HepG2 (cell line): ENCODE data around the gene IL21R. TPM values are rescaled to one million over a fixed set of nuclear protein-coding genes. Genes with fewer than 3 reads are reported as not detected.

Experiments used
- ATAC-seq: fragments of 200-7000 bp; cut with Tn5 transposase; 3 replicates; pipeline ENCODE4 v1.9.1; 2020; ENCODE audit warnings: mild to moderate bottlenecking, moderate library complexity
- BruUV-seq: library from RNA; stranded (reverse); fragments of 400-500 nt; replicated peaks from 2 replicates; lab custom pipeline; 2021; lab: Mats Ljungman, UMichigan
- CTCF ChIA-PET: fragments of 300-600 bp; formaldehyde crosslinking; extraction: SDS; loops from one replicate; lab custom pipeline; 2021; ENCODE audit warnings: low total read pairs, inconsistent platforms, low intra/inter-chr PET ratio; lab: Yijun Ruan, JAX
- POLR2A ChIA-PET: fragments of 350-600 bp; sonication (Branson Sonifier 250); formaldehyde crosslinking; loops from one replicate; lab custom pipeline; 2020; ENCODE audit warnings: antibody characterized with exemption, inconsistent platforms; lab: Yijun Ruan, JAX
- DNase-seq: peaks from one replicate; pipeline ENCODE4 v3.0.0-alpha.2; 2015; ENCODE audit warnings: low spot score
- FAIRE-seq: peaks from 3 replicates; lab custom pipeline; 2011; peaks lifted over from hg19 to GRCh38; lab: Jason Lieb, UNC
- H2AFZ ChIP-seq: one replicate; pipeline ENCODE4 v1.6.1; 2011; ENCODE audit warnings: low read length, inconsistent platforms
- H3K27ac ChIP-seq: fragments of 300-600 bp; 3 replicates; pipeline ENCODE4 v1.8.0; 2011; ENCODE audit warnings: mixed run types, mild to moderate bottlenecking, mixed read lengths, low read length, inconsistent platforms; ENCODE audit not compliant: insufficient read depth; ENCODE audit errors: extremely low read length
- H3K27me3 ChIP-seq, 2 experiments: fragments of 200-600 bp in 1 of 2; 2 replicates in 1 of 2; 3 replicates in 1 of 2; pipeline versions ENCODE4 v1.6.0 to v1.8.0; 2011; ENCODE audit warnings: low read length in 2 of 2, mild to moderate bottlenecking in 2 of 2, moderate library complexity in 2 of 2, inconsistent platforms in 1 of 2; ENCODE audit not compliant: insufficient read depth in 2 of 2, control insufficient read depth in 1 of 2
- H3K36me3 ChIP-seq, 2 experiments: fragments of 200-600 bp in 1 of 2; replicated peaks in 1 of 2; 2 replicates in 1 of 2; 3 replicates in 1 of 2; pipeline versions ENCODE4 v1.5.1 to v1.8.0; 2011; ENCODE audit warnings: low read length in 2 of 2, inconsistent platforms in 1 of 2; ENCODE audit not compliant: insufficient read depth in 2 of 2, control insufficient read depth in 1 of 2
- H3K4me1 ChIP-seq: 2 replicates; pipeline ENCODE4 v1.5.1; 2012; ENCODE audit warnings: low read length, inconsistent platforms; ENCODE audit not compliant: insufficient read depth
- H3K4me2 ChIP-seq: 2 replicates; pipeline ENCODE4 v1.6.0; 2011; ENCODE audit warnings: low read depth, low read length, inconsistent platforms
- H3K4me3 ChIP-seq, 3 experiments: fragments of 200-600 bp in 1 of 3; sonication (generic), shearing (Covaris generic) in 1 of 3; replicated peaks in 1 of 3; 2 replicates each; pipeline ENCODE4 v1.5.1; 2011 to 2016; ENCODE audit warnings: low read length in 3 of 3, inconsistent platforms in 2 of 3, low read depth in 2 of 3, mild to moderate bottlenecking in 2 of 3, control low read depth in 1 of 3, mixed read lengths in 1 of 3; ENCODE audit not compliant: insufficient read depth in 1 of 3
- H3K79me2 ChIP-seq: one replicate; pipeline ENCODE4 v1.6.1; 2011; ENCODE audit warnings: low read length, inconsistent platforms; ENCODE audit not compliant: insufficient read depth
- H3K9ac ChIP-seq: 2 replicates; pipeline ENCODE4 v1.6.0; 2011; ENCODE audit warnings: mild to moderate bottlenecking, low read depth, low read length, inconsistent platforms; ENCODE audit not compliant: insufficient read depth
- H3K9me3 ChIP-seq: 2 replicates; pipeline ENCODE4 v1.5.1; 2012; ENCODE audit warnings: mild to moderate bottlenecking, low read length
- H4K20me1 ChIP-seq: 2 replicates; pipeline ENCODE4 v1.6.0; 2011; ENCODE audit warnings: inconsistent platforms, mild to moderate bottlenecking, low read length, moderate library complexity; ENCODE audit not compliant: insufficient read depth
- NR3C1 ChIP-seq: sonication (generic); formaldehyde crosslinking; IDR thresholded peaks from 2 replicates; pipeline ENCODE4 v1.4.0; 2020; ENCODE audit warnings: missing genetic modification reagents
- PAWR ChIP-seq: sonication (generic); formaldehyde crosslinking; IDR thresholded peaks from 2 replicates; pipeline ENCODE4 v1.4.0; 2020; ENCODE audit warnings: missing genetic modification reagents, mild to moderate bottlenecking, borderline replicate concordance
- ZFP62 ChIP-seq: sonication (generic); formaldehyde crosslinking; IDR thresholded peaks from 2 replicates; pipeline ENCODE4 v1.4.0; 2020; ENCODE audit warnings: missing genetic modification reagents
- ZNF3 ChIP-seq: IDR thresholded peaks from 2 replicates; pipeline ENCODE4 v1.7.0; 2017; ENCODE audit warnings: inconsistent platforms
- ZNF543 ChIP-seq: sonication (generic); formaldehyde crosslinking; IDR thresholded peaks from 2 replicates; pipeline ENCODE4 v1.4.0; 2020; ENCODE audit warnings: mild to moderate bottlenecking, missing genetic modification reagents
- WGBS: methylation state at CpG from one replicate; pipeline ENCODE4 v1.1.6; 2017; ENCODE audit warnings: low lambda C conversion rate; 5-methylcytosine and 5-hydroxymethylcytosine counted together
- in situ Hi-C: cut with HindIII; loops from 2 replicates; pipeline ENCODE4 v1.10.0; 2017; ENCODE audit warnings: low pct_unique_long_range_greater_than_20kb; ENCODE audit not compliant: extremely low pct_ligation_motif_present
- intact Hi-C: fragments of 100-400 bp; cut with micrococcal nuclease; formaldehyde crosslinking; loops from one replicate; pipeline ENCODE4 v1.10.0; 2022; ENCODE audit not compliant: unreplicated experiment
- polyA plus RNA-seq, 8 experiments: library from polyadenylated mRNA; depleted of rRNA in 3 of 8; stranded (reverse) in 7 of 8; unstranded in 1 of 8; fragments of >200 nt; fragmentation: Illumina TruSeq in 4 of 8; extraction: Trizol in 4 of 8; gene quantifications; 2 replicates each; pipeline versions ENCODE4 v1.2.1 to v1.2.3, GENCODE V29; 2011 to 2016; ENCODE audit warnings: low read depth in 4 of 8, missing spikeins in 1 of 8, mixed read lengths in 1 of 8; ENCODE audit not compliant: insufficient read depth in 1 of 8
- total RNA-seq, 5 experiments: library from RNA; depleted of rRNA; stranded (reverse); fragments of >200 nt; fragmentation: Illumina TruSeq; extraction: Trizol; gene quantifications; 2 replicates each; pipeline ENCODE4 v1.2.3, GENCODE V29; 2016; ENCODE audit warnings: low read depth in 1 of 5
- TF ChIP-seq, protein P1 (sequence below): fragments of 450-650 bp; IDR thresholded peaks from 2 replicates; pipeline ENCODE4 v1.6.1; 2016
- TF ChIP-seq, protein P2 (sequence below): sonication (generic); formaldehyde crosslinking; IDR thresholded peaks from 2 replicates; pipeline ENCODE4 v1.5.0; 2020; ENCODE audit warnings: mild to moderate bottlenecking, missing genetic modification reagents

The IL21R gene
- total and polyA plus RNA-seq, 2 of the 13 experiments (the other 11 are each of a cell fraction or from before 2014, with no cell fraction given), result 0.49 to 0.64 TPM

DNA sequence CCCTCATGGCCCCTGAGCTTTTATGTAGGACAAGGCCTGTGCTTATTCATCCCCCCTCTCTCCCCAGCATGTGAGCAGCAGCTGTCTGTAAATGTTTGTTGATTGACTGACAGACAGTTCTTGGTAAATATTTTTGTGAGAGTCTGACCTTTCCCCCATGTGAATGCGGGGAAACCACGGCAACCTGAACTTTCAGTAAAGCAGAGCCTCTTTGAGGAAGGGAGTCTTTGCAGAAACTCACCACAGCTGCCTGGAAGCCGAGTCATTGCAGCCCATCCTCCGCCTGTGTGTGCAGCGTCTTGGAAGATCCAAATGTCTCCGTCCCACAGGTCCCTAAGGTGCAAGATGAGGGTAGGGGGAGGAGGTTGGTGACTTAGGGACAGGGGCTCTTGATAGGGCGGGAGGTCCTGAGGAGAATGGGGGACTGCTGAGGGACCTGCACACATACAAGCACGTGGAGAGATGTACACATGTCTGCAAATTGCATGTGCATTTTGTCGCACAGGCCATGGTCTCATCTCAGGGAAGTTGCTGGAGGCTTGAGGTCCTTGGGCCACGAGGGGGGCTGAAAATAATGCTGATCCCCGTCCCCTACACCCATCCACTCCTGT, 23.0 kb upstream of the IL21R start:
- no peak for FAIRE-seq
- H3K9ac ChIP-seq, result no peak overlapping the region
- intact Hi-C loops, result loop anchor here (5.0 kb wide), 1 partner anchor 78 kb away; no protein-coding TSS in a partner anchor

More for the DNA sequence above, 23.0 kb upstream of the IL21R start:
- peaks cover 14% of the 10 kb centered on the region for H3K4me1 ChIP-seq
- peaks cover 3 to 19% of the 10 kb centered on the region in 2 experiments; a peak in 3 of 5 replicates for H3K27me3 ChIP-seq
- 31% methylated on average over 10 of the region's 11 CpGs for WGBS
- TF ChIP-seq PAWR (CRISPR knock-in tag) (no peak), NR3C1 (CRISPR knock-in tag) (no peak), ZNF543 (CRISPR knock-in tag) (no peak), ZNF3 (CRISPR knock-in tag) (peak; percentile 95), ZFP62 (no peak)
- TF ChIP-seq, protein P1, sequence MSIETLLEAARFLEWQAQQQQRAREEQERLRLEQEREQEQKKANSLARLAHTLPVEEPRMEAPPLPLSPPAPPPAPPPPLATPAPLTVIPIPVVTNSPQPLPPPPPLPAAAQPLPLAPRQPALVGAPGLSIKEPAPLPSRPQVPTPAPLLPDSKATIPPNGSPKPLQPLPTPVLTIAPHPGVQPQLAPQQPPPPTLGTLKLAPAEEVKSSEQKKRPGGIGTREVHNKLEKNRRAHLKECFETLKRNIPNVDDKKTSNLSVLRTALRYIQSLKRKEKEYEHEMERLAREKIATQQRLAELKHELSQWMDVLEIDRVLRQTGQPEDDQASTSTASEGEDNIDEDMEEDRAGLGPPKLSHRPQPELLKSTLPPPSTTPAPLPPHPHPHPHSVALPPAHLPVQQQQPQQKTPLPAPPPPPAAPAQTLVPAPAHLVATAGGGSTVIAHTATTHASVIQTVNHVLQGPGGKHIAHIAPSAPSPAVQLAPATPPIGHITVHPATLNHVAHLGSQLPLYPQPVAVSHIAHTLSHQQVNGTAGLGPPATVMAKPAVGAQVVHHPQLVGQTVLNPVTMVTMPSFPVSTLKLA, result peak; percentile 80
- TF ChIP-seq, protein P2, sequence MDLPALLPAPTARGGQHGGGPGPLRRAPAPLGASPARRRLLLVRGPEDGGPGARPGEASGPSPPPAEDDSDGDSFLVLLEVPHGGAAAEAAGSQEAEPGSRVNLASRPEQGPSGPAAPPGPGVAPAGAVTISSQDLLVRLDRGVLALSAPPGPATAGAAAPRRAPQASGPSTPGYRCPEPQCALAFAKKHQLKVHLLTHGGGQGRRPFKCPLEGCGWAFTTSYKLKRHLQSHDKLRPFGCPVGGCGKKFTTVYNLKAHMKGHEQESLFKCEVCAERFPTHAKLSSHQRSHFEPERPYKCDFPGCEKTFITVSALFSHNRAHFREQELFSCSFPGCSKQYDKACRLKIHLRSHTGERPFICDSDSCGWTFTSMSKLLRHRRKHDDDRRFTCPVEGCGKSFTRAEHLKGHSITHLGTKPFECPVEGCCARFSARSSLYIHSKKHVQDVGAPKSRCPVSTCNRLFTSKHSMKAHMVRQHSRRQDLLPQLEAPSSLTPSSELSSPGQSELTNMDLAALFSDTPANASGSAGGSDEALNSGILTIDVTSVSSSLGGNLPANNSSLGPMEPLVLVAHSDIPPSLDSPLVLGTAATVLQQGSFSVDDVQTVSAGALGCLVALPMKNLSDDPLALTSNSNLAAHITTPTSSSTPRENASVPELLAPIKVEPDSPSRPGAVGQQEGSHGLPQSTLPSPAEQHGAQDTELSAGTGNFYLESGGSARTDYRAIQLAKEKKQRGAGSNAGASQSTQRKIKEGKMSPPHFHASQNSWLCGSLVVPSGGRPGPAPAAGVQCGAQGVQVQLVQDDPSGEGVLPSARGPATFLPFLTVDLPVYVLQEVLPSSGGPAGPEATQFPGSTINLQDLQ (CRISPR knock-in tag), result no peak
- H4K20me1 ChIP-seq, result no peaks in the 10 kb centered on the region
- ChIA-PET CTCF (no interaction called here), POLR2A (interaction anchor here (0.6 kb wide), 1 partner anchor 175 kb away, joined by 3 read pairs; the partner anchor contains the start of gene KDM8)
- H3K79me2 ChIP-seq, result no peaks in the 10 kb centered on the region
- in situ Hi-C loops, result no loop called here
- no peak overlapping the region for H3K27ac ChIP-seq
- H3K9me3 ChIP-seq, result no peaks in the 10 kb centered on the region
- H3K36me3 ChIP-seq, result no peaks in the 10 kb centered on the region
- ATAC-seq (no peak), DNase-seq (no peak)
- H3K4me3 ChIP-seq, result no peak overlapping the region
- H2AFZ ChIP-seq, result no peak overlapping the region
- no TSS peak for BruUV-seq
- H3K4me2 ChIP-seq, result 0 out of 2 replicates have a peak overlapping the region, but pooled peaks have one; percentile 4
